GM23248 (cell line): Measurements from ENCODE around the gene PHLDA3.

Source experiments
- EZH2 ChIP-seq: fragments of 200-600 bp; sonication (generic); IDR thresholded peaks from 2 replicates; pipeline ENCODE4 v1.6.1; 2018; ENCODE audit warnings: antibody characterized with exemption, mild to moderate bottlenecking; ENCODE audit not compliant: insufficient read depth, poor library complexity, severe bottlenecking
- EZH2phosphoT487 ChIP-seq: fragments of 200-600 bp; sonication (generic); IDR thresholded peaks from 2 replicates; pipeline ENCODE4 v1.6.1; 2018; ENCODE audit warnings: antibody characterized with exemption, moderate library complexity, mild to moderate bottlenecking, low read depth; ENCODE audit not compliant: insufficient read depth

DNA sequence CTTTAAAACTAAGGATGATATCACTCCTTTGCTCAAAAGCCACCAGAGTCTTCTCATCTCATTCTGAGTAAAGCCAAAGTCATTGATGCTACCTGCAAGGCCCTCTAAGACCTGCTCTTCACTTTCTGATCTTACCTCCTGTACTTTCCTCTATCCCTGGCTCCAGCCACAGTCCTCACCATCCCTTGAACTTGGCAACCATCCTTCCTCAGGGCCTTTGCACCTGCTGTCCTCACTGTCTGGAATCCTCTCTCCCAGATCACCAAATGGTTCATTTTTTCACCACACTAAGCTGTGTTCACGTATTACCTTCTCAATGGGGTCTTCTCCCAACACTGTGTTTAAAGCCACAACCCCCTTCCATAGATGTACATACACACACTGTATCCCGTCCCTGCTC lies 4.3 kb upstream of the PHLDA3 start:
- TF ChIP-seq EZH2 = no peak
- no peak for TF ChIP-seq EZH2phosphoT487
